ENCODE data around the gene RIT1. TPM values are rescaled to one million over a fixed set of nuclear protein-coding genes. Genes with fewer than 3 reads are reported as not detected.

The RIT1 gene
- total RNA-seq, 1 donor from 2014 or later, result 35.9 TPM

- Mint-ChIP-seq H3K4me1 (ENCODE audit: low read depth, unreplicated experiment) (no peaks in the 10 kb centered on the region), H3K27ac (ENCODE audit: unreplicated experiment) (no peak overlapping the region), H3K36me3 (ENCODE audit: unreplicated experiment) (no peaks in the 10 kb centered on the region), H3K27me3 (ENCODE audit: unreplicated experiment) (peaks cover 5% of the 10 kb centered on the region), H3K4me3 (ENCODE audit: unreplicated experiment) (no peak overlapping the region), H3K9me3 (ENCODE audit: unreplicated experiment) (peaks cover 2% of the 10 kb centered on the region)
- no peak for DNase-seq
- TF ChIP-seq, protein P1, sequence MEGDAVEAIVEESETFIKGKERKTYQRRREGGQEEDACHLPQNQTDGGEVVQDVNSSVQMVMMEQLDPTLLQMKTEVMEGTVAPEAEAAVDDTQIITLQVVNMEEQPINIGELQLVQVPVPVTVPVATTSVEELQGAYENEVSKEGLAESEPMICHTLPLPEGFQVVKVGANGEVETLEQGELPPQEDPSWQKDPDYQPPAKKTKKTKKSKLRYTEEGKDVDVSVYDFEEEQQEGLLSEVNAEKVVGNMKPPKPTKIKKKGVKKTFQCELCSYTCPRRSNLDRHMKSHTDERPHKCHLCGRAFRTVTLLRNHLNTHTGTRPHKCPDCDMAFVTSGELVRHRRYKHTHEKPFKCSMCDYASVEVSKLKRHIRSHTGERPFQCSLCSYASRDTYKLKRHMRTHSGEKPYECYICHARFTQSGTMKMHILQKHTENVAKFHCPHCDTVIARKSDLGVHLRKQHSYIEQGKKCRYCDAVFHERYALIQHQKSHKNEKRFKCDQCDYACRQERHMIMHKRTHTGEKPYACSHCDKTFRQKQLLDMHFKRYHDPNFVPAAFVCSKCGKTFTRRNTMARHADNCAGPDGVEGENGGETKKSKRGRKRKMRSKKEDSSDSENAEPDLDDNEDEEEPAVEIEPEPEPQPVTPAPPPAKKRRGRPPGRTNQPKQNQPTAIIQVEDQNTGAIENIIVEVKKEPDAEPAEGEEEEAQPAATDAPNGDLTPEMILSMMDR (IDR thresholded peaks at IDR 0.05; ENCODE audit: partially characterized antibody, unreplicated experiment), result no peak
Observed at GRCh38 chr1:155889566-155889965, 21.6 kb downstream of the RIT1 start.

GRCh38 chr1:155888481-155888880 lies 22.7 kb downstream of the RIT1 start:
- TF ChIP-seq, protein P1 (IDR thresholded peaks at IDR 0.05; ENCODE audit: partially characterized antibody, unreplicated experiment), result no peak
- H3K36me3 Mint-ChIP-seq (ENCODE audit: unreplicated experiment), result no peaks in the 10 kb centered on the region
- no peak overlapping the region for H3K4me3 Mint-ChIP-seq (ENCODE audit: unreplicated experiment)
- DNase-seq, result no peak
- no peak overlapping the region for H3K27ac Mint-ChIP-seq (ENCODE audit: unreplicated experiment)
- peaks cover 5% of the 10 kb centered on the region for H3K9me3 Mint-ChIP-seq (ENCODE audit: unreplicated experiment)
- H3K4me1 Mint-ChIP-seq (ENCODE audit: low read depth, unreplicated experiment), result no peaks in the 10 kb centered on the region
- H3K27me3 Mint-ChIP-seq (ENCODE audit: unreplicated experiment), result peaks cover 5% of the 10 kb centered on the region

GRCh38 chr1:155884982-155885381 lies 26.2 kb downstream of the RIT1 start:
- TF ChIP-seq, protein P1 (IDR thresholded peaks at IDR 0.05; ENCODE audit: partially characterized antibody, unreplicated experiment), result no peak
- no peaks in the 10 kb centered on the region for H3K4me1 Mint-ChIP-seq (ENCODE audit: low read depth, unreplicated experiment)
- no peak overlapping the region for H3K4me3 Mint-ChIP-seq (ENCODE audit: unreplicated experiment)
- H3K36me3 Mint-ChIP-seq (ENCODE audit: unreplicated experiment), result peaks cover 5% of the 10 kb centered on the region
- H3K9me3 Mint-ChIP-seq (ENCODE audit: unreplicated experiment), result peaks cover 5% of the 10 kb centered on the region
- H3K27me3 Mint-ChIP-seq (ENCODE audit: unreplicated experiment), result peaks cover 7% of the 10 kb centered on the region
- DNase-seq, result no peak
- H3K27ac Mint-ChIP-seq (ENCODE audit: unreplicated experiment), result no peak overlapping the region

DNA sequence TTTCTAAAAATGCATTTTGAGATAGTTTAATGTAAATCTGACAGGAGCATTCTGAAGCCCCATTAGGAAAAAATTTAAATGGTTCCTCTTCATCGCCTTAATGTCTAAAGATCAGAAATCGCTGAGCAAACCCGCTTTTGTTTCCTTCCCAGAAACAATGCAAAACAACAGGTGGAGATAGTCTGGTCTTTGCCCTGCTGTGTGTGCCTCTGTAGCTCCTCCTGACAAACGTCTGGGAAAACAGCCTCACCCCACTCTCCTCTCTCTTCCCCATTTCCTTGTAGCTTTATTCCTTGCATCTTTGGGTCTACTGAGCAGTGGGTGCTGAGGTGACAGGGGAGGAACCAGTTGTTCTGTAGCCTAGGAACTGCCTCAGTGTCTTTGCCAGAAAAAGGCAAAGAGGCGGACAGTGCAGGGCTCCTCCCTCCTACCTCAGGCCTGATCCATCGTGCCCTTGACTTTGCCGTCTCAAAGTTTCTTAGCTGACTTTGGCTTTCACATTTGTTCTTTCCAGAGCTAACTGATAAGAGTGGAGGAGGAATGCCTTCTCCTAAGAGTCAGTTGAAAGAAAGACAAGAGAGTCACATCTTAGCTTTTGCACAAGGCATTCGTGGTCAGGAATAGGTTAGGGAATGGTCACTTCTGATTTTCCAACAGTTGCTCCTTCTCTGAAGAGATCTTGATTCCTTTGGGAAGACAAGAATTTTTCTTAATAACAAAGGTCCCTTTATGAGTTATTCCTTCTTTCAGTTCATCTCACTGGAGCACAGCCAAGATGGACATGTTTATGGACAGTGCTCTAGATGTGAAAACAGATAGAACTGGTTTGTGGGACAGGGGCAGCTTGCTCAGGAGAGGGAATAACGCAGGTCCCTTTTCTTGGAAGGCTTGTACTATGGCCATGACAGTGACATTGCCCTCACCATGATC lies 26.9 kb downstream of the RIT1 start:
- peaks cover 5% of the 10 kb centered on the region for H3K36me3 Mint-ChIP-seq (ENCODE audit: unreplicated experiment)
- H3K4me3 Mint-ChIP-seq (ENCODE audit: unreplicated experiment), result no peak overlapping the region
- TF ChIP-seq, protein P1 (IDR thresholded peaks at IDR 0.05; ENCODE audit: partially characterized antibody, unreplicated experiment), result no peak
- H3K9me3 Mint-ChIP-seq (ENCODE audit: unreplicated experiment), result peaks cover 7% of the 10 kb centered on the region
- peaks cover 7% of the 10 kb centered on the region for H3K27me3 Mint-ChIP-seq (ENCODE audit: unreplicated experiment)
- no peak for DNase-seq
- H3K27ac Mint-ChIP-seq (ENCODE audit: unreplicated experiment), result peak overlapping the region; percentile 8
- peaks cover 4% of the 10 kb centered on the region for H3K4me1 Mint-ChIP-seq (ENCODE audit: low read depth, unreplicated experiment)

- no peak for DNase-seq
- peaks cover 9% of the 10 kb centered on the region for H3K27me3 Mint-ChIP-seq (ENCODE audit: unreplicated experiment)
- no peak overlapping the region for H3K4me3 Mint-ChIP-seq (ENCODE audit: unreplicated experiment)
- H3K27ac Mint-ChIP-seq (ENCODE audit: unreplicated experiment), result no peak overlapping the region
- TF ChIP-seq, protein P1 (IDR thresholded peaks at IDR 0.05; ENCODE audit: partially characterized antibody, unreplicated experiment), result no peak
- H3K36me3 Mint-ChIP-seq (ENCODE audit: unreplicated experiment), result peaks cover 5% of the 10 kb centered on the region
- peaks cover 4% of the 10 kb centered on the region for H3K4me1 Mint-ChIP-seq (ENCODE audit: low read depth, unreplicated experiment)
- H3K9me3 Mint-ChIP-seq (ENCODE audit: unreplicated experiment), result peaks cover 15% of the 10 kb centered on the region
Observed at GRCh38 chr1:155882766-155883165, 28.4 kb downstream of the RIT1 start.

Measured in glutamatergic neuron (in vitro differentiated cells).